DOHH2 (cell line): ENCODE data around the gene CHST3.

Experiments used
- H3F3A ChIP-seq: fragments of 200-600 bp; sonication (generic), shearing (Covaris generic); 2 replicates; pipeline ENCODE4 v1.6.0; 2016; ENCODE audit warnings: antibody characterized with exemption, mild to moderate bottlenecking; ENCODE audit not compliant: control insufficient read depth, insufficient read depth
- H3K27ac ChIP-seq: fragments of 200-600 bp; sonication (generic); 2 replicates; pipeline ENCODE4 v1.5.1; 2014; ENCODE audit warnings: low read depth, mild to moderate bottlenecking, low read length, moderate library complexity
- H3K27me3 ChIP-seq: fragments of 200-600 bp; sonication (generic); 2 replicates; pipeline ENCODE4 v1.6.1; 2014; ENCODE audit warnings: mild to moderate bottlenecking, low read length, mixed read lengths; ENCODE audit not compliant: control insufficient read depth
- H3K36me3 ChIP-seq: fragments of 200-600 bp; sonication (generic); 2 replicates; pipeline ENCODE4 v1.6.1; 2014; ENCODE audit warnings: mild to moderate bottlenecking, low read length, moderate library complexity, mixed read lengths; ENCODE audit not compliant: control insufficient read depth
- H3K4me1 ChIP-seq: fragments of 200-600 bp; sonication (generic); 2 replicates; pipeline ENCODE4 v1.6.1; 2014; ENCODE audit warnings: mild to moderate bottlenecking, low read length, mixed read lengths; ENCODE audit not compliant: control insufficient read depth
- H3K4me2 ChIP-seq: fragments of 200-600 bp; sonication (generic); 2 replicates; pipeline ENCODE4 v1.6.0; 2014; ENCODE audit warnings: mild to moderate bottlenecking, low read length, moderate library complexity
- H3K4me3 ChIP-seq: fragments of 200-600 bp; sonication (generic); 2 replicates; pipeline ENCODE4 v1.5.1; 2014; ENCODE audit warnings: mild to moderate bottlenecking, low read length, mixed read lengths
- H3K79me2 ChIP-seq: fragments of 200-600 bp; sonication (generic); 2 replicates; pipeline ENCODE4 v1.6.1; 2014; ENCODE audit warnings: mild to moderate bottlenecking, low read length, mixed read lengths; ENCODE audit not compliant: control insufficient read depth
- H3K9me2 ChIP-seq: fragments of 200-600 bp; sonication (generic); replicated peaks from 2 replicates; pipeline ENCODE4 v1.6.1; 2014; ENCODE audit warnings: mild to moderate bottlenecking, low read length, mixed read lengths; ENCODE audit not compliant: control insufficient read depth
- H3K9me3 ChIP-seq: fragments of 200-600 bp; sonication (generic); 2 replicates; pipeline ENCODE4 v1.6.1; 2014; ENCODE audit warnings: antibody characterized with exemption, low read length, mixed read lengths; ENCODE audit not compliant: control insufficient read depth, insufficient read depth
- H4K20me1 ChIP-seq: fragments of 200-600 bp; sonication (generic); 2 replicates; pipeline ENCODE4 v1.6.0; 2014; ENCODE audit warnings: low read depth, mild to moderate bottlenecking, antibody characterized with exemption, low read length, moderate library complexity; ENCODE audit not compliant: control insufficient read depth, insufficient read depth
- CTCF ChIP-seq: fragments of 200-600 bp; sonication (generic); IDR thresholded peaks from one replicate; pipeline ENCODE4 v1.5.1; 2014; ENCODE audit warnings: antibody characterized with exemption, mild to moderate bottlenecking, low read depth, low read length; ENCODE audit not compliant: poor library complexity, severe bottlenecking
- EZH2phosphoT487 ChIP-seq: fragments of 200-600 bp; sonication (generic); IDR thresholded peaks from 2 replicates; pipeline ENCODE4 v1.6.1; 2017; ENCODE audit warnings: borderline replicate concordance, mild to moderate bottlenecking, antibody characterized with exemption, low read length, moderate library complexity, mixed read lengths

The CHST3 gene

DNA sequence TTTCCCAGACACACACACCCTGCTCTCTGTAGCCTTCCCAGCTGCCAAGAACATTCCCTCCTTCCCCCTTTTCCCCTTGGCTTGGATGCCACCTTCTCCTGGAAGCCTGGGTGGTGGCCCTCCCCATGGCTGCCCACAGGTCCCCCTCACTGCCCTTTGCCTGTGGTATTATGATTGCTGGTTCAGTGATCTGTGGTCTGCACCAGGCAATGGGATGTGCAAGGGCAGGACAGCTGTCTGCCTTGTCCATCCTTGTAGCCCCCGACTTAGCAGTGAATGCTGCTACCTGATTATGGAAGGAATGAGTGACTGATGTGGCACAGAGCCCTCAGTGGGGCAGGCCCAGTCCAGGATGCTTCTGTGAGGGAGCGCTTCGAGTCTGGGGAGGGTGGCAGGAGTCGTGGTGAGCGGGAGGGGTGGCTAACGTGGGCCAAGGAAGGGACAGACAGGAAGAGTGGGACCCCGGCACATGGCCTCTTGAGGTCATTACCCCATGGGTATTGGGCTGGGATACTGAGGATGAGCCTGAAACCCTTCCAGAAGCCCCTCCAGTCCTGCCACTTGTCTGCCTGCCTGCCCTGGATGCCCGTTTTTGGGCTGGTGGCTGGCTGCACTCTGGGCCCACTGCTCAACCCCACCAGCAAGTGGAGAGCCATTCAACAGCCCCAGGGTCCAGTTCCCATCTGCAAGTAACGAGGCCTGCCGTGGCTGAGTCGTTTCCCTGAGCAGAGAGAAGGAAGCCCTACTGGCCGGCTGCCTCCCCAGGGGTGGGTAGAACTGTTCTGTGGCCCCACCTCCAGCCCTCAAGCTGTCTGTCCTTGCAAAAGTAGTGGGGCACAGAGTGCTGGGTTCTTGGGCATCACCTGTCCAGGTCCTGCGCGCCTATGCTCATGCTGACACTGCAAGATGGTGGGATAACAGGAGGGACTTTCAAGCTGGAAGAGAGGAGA is 8.8 kb downstream of the CHST3 start:
- Histone ChIP-seq H3K9me2 (no peaks in the 10 kb centered on the region), H3K36me3 (no peaks in the 10 kb centered on the region), H3F3A (no peaks in the 10 kb centered on the region), H3K9me3 (no peaks in the 10 kb centered on the region), H3K4me3 (no peak overlapping the region), H3K4me1 (no peaks in the 10 kb centered on the region), H3K4me2 (no peak overlapping the region), H4K20me1 (no peaks in the 10 kb centered on the region), H3K27ac (no peak overlapping the region), H3K27me3 (peaks cover 3% of the 10 kb centered on the region), H3K79me2 (no peaks in the 10 kb centered on the region)
- TF ChIP-seq CTCF (no peak), EZH2phosphoT487 (no peak)

DNA sequence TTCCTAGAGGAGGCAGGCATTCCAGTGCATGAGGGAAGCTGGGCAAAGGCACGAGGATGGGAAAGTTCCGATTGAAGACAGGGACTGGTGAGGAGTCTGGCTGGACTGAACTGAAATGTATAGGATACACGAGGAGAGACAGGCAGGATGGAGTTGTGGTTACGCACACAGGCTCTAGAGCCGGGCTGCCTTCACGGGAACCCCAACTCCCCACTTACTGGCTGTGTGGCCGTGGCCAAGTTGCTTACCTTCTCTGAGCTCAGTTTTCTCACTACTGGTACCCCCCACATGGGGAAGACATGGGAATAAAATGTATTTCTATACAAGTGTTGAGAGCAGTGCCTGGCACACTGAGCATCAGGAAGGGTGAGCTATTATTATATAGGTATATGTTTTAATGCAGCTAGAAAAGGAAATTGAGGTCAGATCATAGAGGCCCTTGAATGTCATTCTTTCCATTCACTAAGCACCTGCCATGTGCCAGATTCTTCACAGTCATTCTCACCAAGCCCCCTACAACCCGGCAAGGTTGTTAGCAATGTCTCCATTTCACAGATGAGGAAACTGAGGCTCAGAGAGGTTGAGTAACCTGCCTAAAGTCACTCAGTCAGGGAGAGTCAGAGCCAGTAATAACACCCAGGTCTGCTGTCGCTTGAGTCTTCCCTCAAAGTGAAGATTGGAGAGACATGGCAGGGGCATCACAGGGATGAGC is 9.7 kb downstream of the CHST3 start:
- no peaks in the 10 kb centered on the region for H3K36me3 ChIP-seq
- H3K4me2 ChIP-seq = no peak overlapping the region
- no peak overlapping the region for H3K4me3 ChIP-seq
- no peaks in the 10 kb centered on the region for H3K79me2 ChIP-seq
- H3K9me3 ChIP-seq = no peaks in the 10 kb centered on the region
- H3K27me3 ChIP-seq = peaks cover 7% of the 10 kb centered on the region
- no peak overlapping the region for H3K27ac ChIP-seq
- no peaks in the 10 kb centered on the region for H4K20me1 ChIP-seq
- TF ChIP-seq EZH2phosphoT487 (no peak), CTCF (no peak)
- H3F3A ChIP-seq = no peaks in the 10 kb centered on the region
- H3K9me2 ChIP-seq = no peaks in the 10 kb centered on the region
- no peaks in the 10 kb centered on the region for H3K4me1 ChIP-seq

DNA sequence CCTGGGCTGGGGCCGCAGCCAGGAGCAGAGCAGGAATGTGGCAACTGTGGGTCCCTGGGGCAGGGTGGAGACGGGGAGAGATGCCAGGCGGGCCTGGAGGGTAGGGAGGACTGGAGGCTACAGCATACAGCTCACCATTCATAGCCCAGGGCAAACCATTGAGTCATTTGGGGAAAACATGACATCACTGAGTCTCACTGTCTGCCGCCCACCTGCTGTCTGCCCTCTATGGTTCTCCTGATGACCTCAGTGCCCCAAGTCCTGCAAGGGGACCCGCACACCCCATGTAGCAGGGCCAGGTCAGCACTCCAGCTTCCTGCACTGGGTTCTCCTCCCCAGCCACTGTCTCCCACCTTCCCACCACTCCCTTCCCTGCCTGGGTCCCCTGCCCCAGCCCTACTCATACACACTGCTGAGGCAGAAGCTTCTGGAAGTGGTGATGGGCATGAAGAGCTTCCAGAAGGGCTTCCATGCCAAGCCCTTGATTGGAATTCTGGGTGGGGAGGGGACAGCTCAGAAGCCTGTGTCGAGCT is 10.4 kb downstream of the CHST3 start:
- Histone ChIP-seq H3K4me3 (no peak overlapping the region), H3K27me3 (peaks cover 7% of the 10 kb centered on the region), H3K4me2 (no peak overlapping the region), H4K20me1 (no peaks in the 10 kb centered on the region), H3K9me2 (no peaks in the 10 kb centered on the region), H3K27ac (no peak overlapping the region), H3K79me2 (no peaks in the 10 kb centered on the region), H3K4me1 (no peaks in the 10 kb centered on the region), H3K9me3 (no peaks in the 10 kb centered on the region), H3F3A (no peaks in the 10 kb centered on the region), H3K36me3 (no peaks in the 10 kb centered on the region)
- no peak for TF ChIP-seq EZH2phosphoT487
- no peak for TF ChIP-seq CTCF
